ENCODE results near the gene CANT1.

- TF ChIP-seq CTCF (conservative IDR thresholded peaks at IDR 0.05), result no peak
- no peak for TF ChIP-seq ZFX (IDR thresholded peaks at IDR 0.05)
Observed at GRCh38 chr17:79001190-79002020, 8.2 kb downstream of the CANT1 start.
